GM18508 (cell line): ENCODE results near the gene LRMDA.
A peak's percentile ranks its signal among the peaks of the same experiment; 100 is the strongest.
"Not testable (repeated sequence)": the region's sequence is repeated elsewhere in the genome, so short reads cannot be mapped to it uniquely, and the experiment has no call there.

Experiments
- ATAC-seq: cut with Tn5 transposase; IDR thresholded peaks from one replicate; pipeline ENCODE4 v1.9.1; 2021; ENCODE audit warnings: moderate number of reproducible peaks; ENCODE audit not compliant: insufficient read depth, unreplicated experiment

LRMDA gene

DNA sequence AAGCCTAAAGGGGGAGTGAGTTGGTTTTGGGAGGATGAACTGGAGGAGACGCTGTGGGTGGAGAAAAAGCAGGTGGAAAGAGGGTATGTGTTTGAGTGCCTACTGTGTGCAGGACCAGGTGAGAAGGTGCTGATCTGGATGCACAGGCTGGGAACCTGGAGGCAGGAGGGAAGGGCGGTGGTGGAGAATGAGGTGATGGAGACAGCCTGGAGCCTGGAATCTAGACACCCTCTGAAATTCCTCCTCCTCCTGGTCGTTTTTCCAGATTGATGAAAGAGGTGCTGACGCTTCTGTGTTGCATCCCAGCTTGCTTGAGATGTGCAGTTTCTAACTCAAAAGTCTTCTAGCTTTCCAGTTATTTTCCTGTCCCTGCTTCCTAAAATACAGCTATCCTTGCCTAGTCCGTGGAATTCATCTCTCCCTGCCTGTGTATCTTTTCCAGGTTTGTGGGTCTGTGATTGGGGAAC lies 67.5 kb downstream of the LRMDA start:
- ATAC-seq: no peak

- ATAC-seq: no peak
Measured at GRCh38 chr10:75499556-75500160, 68.2 kb downstream of the LRMDA start.

DNA sequence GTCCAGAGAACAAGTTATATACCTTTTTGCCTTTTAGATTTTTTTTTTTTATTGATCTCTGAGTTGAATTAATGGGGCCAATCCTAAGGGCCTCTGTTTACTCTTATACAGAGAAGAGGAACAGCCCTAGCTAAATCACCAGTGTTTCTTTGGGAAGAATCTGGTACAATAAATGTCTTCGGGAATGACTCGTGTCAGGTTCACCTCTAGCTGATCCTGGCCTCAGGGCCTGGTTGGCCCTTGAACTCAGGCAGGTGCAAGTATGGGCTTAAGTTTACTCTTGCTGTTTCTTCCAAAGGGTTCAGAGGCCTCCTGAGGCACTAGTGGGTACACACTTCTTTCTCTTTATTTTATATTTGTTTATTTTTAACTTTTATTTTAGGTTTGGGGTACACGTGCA lies 71.0 kb downstream of the LRMDA start:
- ATAC-seq: no peak

- no peak for ATAC-seq
Measured at GRCh38 chr10:75502838-75503237, 71.4 kb downstream of the LRMDA start.

DNA sequence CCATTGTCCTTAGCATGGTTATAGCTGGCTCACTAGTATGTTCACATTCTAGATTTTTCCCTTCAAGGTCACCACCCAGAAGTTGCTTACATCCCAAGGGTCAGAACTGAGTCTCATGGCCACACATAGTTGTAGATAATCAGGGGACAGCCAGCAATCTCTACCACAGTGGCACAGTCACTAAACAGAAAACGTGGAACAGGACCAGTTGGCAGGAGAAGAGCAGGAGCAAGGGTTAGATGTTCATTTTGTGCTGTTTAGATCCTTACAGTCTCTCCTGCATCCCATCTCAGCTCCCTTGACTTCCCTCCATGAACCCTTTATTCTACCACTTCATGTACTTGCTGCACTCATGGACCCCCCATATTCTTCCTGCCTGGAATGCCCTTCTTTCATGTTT lies 73.9 kb downstream of the LRMDA start:
- no peak for ATAC-seq

GRCh38 chr10:75505840-75506506 lies 74.5 kb downstream of the LRMDA start:
- ATAC-seq: peak; percentile 62

DNA sequence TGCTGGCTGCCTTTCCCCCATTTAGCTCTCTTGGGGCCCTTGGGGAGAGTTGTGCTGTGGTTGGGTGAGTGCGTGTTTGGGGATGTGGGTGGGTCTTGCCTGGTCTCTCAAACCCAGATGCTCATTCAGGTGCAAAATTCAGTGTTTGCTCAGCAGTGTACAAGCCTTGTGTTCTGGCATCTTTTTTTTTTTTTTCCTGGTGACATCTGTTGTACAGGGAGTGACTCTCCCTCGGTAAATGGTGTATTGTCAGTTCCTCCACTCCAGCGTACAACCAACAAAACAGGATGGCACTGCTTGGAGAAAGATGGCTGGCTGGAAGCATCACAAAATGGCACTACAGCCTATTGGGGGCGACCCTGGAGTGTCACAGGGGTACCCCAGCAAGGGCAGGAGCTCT lies 75.5 kb downstream of the LRMDA start:
- no peak for ATAC-seq

GRCh38 chr10:75507469-75507868 lies 76.0 kb downstream of the LRMDA start:
- ATAC-seq: no peak

DNA sequence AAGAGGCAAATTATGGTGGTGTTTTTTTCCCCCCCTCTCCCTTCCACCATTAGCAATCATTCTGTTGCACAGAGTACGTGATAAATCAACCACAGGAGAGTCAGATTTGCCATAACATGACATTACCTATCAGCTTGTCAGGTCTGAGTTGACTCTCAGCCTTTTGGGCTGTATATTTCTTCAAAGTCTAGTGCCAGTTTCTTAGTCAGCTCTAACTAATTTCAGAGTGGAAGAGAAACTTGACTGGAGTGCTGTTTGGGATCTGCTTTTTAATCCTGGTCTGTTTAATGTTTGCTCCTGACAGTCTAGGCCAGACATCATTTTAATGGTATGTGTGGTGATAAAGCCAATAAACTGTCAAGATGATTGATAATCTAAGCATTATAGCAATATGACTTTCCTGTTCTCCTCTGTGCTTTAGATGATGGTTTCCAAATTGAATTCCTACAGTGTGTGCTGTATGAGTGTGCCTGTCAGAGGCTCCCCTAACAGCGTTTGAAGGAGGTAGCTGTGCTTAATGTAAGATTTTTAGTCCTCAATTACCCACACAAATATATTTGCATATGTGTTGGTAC lies 76.9 kb downstream of the LRMDA start:
- ATAC-seq: no peak

- no peak for ATAC-seq
Measured at GRCh38 chr10:75508814-75509306, 77.4 kb downstream of the LRMDA start.

- ATAC-seq: no peak
Measured at GRCh38 chr10:75509706-75510105, 78.3 kb downstream of the LRMDA start.

DNA sequence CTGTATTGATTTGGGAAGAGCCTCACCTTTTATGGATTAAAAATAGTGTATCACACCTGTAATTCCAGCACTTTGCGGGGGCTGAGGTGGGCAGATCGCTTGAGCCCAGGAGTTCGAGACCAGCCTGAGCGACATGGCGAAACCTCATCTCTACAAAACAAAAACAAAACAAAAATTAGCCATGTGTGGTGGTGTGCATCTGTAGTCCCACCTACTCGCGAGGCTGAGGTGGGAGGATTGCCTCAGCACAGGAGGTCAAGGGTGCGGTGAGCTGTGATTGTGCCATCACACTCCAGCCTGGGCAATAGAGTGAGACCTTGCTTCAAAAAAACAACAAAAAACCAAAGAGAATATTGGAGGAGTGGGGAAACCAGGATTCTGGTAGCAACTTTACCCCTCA lies 79.6 kb downstream of the LRMDA start:
- no peak for ATAC-seq

DNA sequence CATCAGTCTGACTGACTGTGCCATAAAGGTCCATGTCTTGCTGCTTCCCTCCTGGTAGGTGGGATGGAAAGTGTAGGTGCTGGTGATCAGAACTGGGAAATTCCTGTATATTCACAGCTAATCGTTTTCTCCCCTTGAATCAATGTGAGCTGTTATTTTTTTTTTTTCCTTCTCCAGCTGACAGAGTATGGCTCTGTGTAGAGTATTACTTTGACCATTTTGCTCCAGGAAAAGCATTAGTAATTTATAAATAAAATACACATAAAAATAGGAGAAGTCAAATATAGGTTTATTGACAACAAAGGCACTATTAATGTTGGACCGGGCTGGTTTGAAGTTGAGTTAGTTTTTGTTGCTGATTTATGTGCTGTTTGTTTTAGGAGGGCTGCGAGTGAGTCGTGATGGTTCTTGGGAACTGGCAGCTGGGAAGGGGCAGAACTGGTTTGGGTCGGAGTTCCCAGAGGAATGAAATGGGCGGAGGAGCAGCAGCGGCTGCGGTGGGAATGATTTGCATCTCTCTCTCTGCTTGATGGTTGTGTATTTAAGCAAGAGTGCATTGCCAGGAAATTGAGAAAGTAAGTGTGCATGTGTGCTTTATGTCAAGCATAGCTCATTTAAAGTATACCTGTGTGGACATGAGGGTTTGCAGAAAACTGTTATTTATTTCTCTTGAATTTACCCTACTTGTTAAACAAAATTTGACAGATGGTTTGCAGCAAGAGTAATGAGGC lies 80.9 kb downstream of the LRMDA start:
- ATAC-seq: no peak

DNA sequence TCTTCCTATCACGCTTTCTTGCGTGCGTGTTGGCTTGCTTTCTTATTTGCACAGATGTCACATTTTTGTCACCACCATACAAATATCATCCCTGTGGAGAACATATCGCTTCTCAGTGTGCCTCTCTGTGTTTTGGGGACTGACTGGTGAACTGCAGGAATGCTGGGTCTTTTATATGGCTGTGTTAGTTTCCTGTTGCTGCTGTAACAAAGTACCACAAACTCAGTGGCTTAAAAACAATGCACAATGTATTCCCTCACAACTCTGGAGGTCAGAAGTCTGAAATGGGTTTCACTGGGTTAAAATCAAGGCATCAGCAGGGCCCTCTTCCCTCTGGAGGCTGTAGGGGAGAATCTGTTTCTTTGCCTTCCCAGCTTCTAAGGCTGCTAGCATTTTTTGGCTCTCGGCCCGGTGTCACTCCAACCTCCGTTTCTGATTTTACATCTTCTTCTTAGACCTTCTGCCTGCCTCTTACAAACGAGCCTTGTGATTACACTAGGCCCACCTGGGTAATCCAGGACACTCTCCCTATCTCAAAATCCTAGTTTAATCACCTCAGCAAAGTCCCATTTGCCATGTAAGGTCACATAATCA lies 82.0 kb downstream of the LRMDA start:
- no peak for ATAC-seq

- ATAC-seq: no peak
Measured at GRCh38 chr10:75514830-75515229, 83.4 kb downstream of the LRMDA start.

GRCh38 chr10:75516154-75516553 lies 84.7 kb downstream of the LRMDA start:
- ATAC-seq: not testable (repeated sequence)

DNA sequence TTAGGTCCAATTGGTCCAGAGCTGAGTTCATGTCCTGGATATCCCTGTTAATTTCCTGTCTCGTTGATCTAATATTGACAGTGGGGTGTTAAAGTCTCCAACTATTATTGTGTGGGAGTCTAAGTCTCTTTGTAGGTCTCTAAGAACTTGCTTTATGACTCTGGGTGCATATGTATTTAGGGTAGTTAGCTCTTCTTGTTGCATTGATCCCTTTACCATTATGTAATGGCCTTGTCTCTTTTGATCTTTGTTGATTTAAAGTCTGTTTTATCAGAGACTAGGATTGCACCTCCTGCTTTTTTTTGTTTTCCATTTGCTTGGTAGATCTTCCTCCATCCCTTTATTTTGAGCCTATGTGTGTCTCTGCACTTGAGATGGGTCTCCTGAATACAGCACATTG lies 87.8 kb downstream of the LRMDA start:
- ATAC-seq: not testable (repeated sequence)

GRCh38 chr10:75521194-75521829 lies 89.9 kb downstream of the LRMDA start:
- ATAC-seq: not testable (repeated sequence)

DNA sequence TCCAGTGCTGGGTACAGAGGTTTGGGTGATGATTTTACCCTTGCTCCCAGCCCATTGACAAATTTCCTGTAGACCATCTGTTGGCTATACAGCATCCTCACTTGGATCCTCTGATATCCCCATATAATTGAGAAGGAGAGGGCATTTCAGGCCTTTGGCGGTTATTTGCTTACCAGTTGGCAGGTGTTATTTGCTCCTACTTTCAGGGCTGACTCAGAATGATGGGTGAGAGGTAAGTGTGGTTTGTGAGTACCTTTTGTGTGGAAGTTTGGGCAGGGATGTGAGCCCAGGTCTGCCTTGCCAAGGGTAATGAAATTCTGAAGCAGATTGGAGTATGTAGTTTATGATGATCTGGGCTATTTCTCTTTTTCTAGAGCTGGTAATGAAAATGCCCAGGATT lies 93.6 kb downstream of the LRMDA start:
- no peak for ATAC-seq

- ATAC-seq: no peak
Measured at GRCh38 chr10:75525646-75526045, 94.2 kb downstream of the LRMDA start.
